ENCODE results near the gene TMEM106A.
"Not testable (repeated sequence)": the region's sequence is repeated elsewhere in the genome, so short reads cannot be mapped to it uniquely, and the experiment has no call there.

Gene TMEM106A

DNA sequence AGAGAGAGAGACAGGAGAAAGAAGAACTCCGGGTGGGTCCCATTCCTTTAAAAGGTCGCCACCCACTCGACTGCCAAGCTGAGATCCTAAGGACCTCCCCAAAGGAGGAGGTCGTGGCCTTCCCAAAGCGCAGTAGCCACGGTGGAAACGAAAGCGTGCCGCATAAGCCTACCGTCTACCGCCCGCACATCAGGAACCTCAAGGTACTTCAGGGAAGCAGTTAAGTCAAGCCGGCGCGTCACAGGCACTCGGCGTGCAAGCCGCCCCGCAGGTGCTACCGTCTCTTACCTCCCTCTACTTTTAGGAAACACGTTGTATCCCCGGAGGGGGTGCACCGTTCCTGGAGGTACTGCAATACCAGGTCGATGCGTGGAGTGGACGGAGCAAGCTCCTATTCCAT, 27.9 kb downstream of the TMEM106A start:
- not testable (repeated sequence) for H3K27ac ChIP-seq

DNA sequence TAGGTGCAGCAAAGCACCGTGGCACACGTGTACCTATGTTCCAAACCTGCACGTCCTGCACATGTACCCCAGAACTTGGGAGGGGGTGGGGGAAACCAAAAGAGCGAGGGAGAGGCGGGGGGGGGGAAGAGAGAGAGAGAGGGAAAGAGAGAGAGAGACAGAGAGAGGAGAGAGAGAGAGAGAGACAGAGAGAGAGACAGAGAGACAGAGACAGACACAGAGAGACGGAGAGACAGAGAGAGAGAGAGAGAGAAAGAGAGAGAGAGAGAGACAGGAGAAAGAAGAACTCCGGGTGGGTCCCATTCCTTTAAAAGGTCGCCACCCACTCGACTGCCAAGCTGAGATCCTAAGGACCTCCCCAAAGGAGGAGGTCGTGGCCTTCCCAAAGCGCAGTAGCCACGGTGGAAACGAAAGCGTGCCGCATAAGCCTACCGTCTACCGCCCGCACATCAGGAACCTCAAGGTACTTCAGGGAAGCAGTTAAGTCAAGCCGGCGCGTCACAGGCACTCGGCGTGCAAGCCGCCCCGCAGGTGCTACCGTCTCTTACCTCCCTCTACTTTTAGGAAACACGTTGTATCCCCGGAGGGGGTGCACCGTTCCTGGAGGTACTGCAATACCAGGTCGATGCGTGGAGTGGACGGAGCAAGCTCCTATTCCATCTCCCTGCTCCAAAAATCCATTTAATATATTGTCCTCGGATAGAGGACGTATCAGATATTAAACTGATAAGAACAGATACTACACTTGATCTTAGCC, 29.1 kb downstream of the TMEM106A start:
- H3K27ac ChIP-seq = not testable (repeated sequence)

DNA sequence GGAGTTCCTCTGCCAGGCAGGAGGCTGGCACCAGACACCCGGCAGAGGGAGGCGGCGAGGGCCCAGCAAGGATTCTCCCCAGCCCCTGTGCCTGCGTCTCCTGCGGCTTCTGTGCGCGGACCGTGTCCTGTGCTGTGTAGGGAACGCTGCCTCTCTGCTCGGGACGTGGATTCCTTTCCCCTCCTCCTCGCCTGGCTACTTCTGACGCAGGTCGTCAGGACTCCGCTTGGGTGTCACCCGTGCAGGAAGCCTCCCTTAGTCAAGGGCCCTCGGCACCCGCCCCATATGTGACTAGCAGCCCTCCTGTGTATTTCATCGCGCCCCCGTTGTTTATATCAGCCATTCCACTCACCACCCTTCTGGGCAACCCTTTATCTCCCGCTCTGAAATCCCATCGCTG, 34.8 kb downstream of the TMEM106A start:
- not testable (repeated sequence) for H3K27ac ChIP-seq

Measured in VCaP (cell line).